HFFc6 (cell line): ENCODE results near the gene MRAS. TPM values are rescaled to one million over a fixed set of nuclear protein-coding genes. Genes with fewer than 3 reads are reported as not detected.

Experiments
- DNase-seq: peaks from one replicate; pipeline ENCODE4 v3.0.0-alpha.2; 2018
- H3K27ac Mint-ChIP-seq: 2 replicates; pipeline ENCODE4 v1.8.0; 2020; ENCODE audit warnings: mild to moderate bottlenecking, mixed read lengths
- H3K27me3 Mint-ChIP-seq: 2 replicates; pipeline ENCODE4 v1.8.0; 2021; ENCODE audit warnings: mild to moderate bottlenecking, moderate library complexity, mixed read lengths; ENCODE audit not compliant: insufficient read depth
- H3K36me3 Mint-ChIP-seq: 2 replicates; pipeline ENCODE4 v1.8.0; 2021; ENCODE audit warnings: low read depth, mixed read lengths
- H3K4me1 Mint-ChIP-seq: 2 replicates; pipeline ENCODE4 v1.8.0; 2020; ENCODE audit warnings: low read depth, mixed read lengths
- H3K4me3 Mint-ChIP-seq: 2 replicates; pipeline ENCODE4 v1.8.0; 2020; ENCODE audit warnings: mild to moderate bottlenecking, moderate library complexity, mixed read lengths
- H3K9me3 Mint-ChIP-seq: 2 replicates; pipeline ENCODE4 v1.8.0; 2020; ENCODE audit warnings: mild to moderate bottlenecking, mixed read lengths
- CTCF ChIP-seq: fragments of 200-600 bp; sonication (generic); IDR thresholded peaks from 2 replicates; pipeline ENCODE4 v1.5.0; 2021; ENCODE audit warnings: antibody characterized with exemption, mild to moderate bottlenecking
- total RNA-seq, 6 experiments: library from RNA; stranded (reverse); fragmentation: NEBNext Ultra II Directional; extraction: Animal tissue kit (Norgen Biotek cat#: 25700); gene quantifications; 2 replicates in 1 of 6; 3 replicates in 5 of 6; pipeline ENCODE4 v1.2.3, GENCODE V29; 2021

MRAS gene
- total RNA-seq, 6 experiments from 2014 or later = 62.7 to 97.4 (median 76.1) TPM

- H3K4me1 Mint-ChIP-seq = peaks cover 25% of the 10 kb centered on the region
- peak; percentile 63 for TF ChIP-seq CTCF
- DNase-seq = peak; percentile 39
- H3K27me3 Mint-ChIP-seq = peaks cover 14% of the 10 kb centered on the region
- H3K4me3 Mint-ChIP-seq = no peak overlapping the region
- H3K9me3 Mint-ChIP-seq = no peaks in the 10 kb centered on the region
- no peak overlapping the region for H3K27ac Mint-ChIP-seq
- H3K36me3 Mint-ChIP-seq = no peaks in the 10 kb centered on the region
Measured at GRCh38 chr3:138331143-138331894, 17.1 kb upstream of the MRAS start.

GRCh38 chr3:138332472-138333073, 15.8 kb upstream of the MRAS start:
- Mint-ChIP-seq H3K9me3 (no peaks in the 10 kb centered on the region), H3K4me3 (no peak overlapping the region), H3K4me1 (peaks cover 27% of the 10 kb centered on the region), H3K27me3 (peaks cover 15% of the 10 kb centered on the region), H3K27ac (no peak overlapping the region), H3K36me3 (no peaks in the 10 kb centered on the region)
- DNase-seq = peak; percentile 45
- peak; percentile 81 for TF ChIP-seq CTCF

- DNase-seq = no peak
- Mint-ChIP-seq H3K36me3 (no peaks in the 10 kb centered on the region), H3K27me3 (peaks cover 18% of the 10 kb centered on the region), H3K9me3 (no peaks in the 10 kb centered on the region), H3K4me3 (no peak overlapping the region), H3K27ac (no peak overlapping the region), H3K4me1 (peaks cover 13% of the 10 kb centered on the region)
- TF ChIP-seq CTCF = no peak
Measured at GRCh38 chr3:138334608-138335007, 13.8 kb upstream of the MRAS start.

GRCh38 chr3:138336454-138336999, 11.9 kb upstream of the MRAS start:
- no peak overlapping the region for H3K4me3 Mint-ChIP-seq
- H3K27me3 Mint-ChIP-seq = peaks cover 20% of the 10 kb centered on the region
- H3K27ac Mint-ChIP-seq = no peak overlapping the region
- H3K9me3 Mint-ChIP-seq = no peaks in the 10 kb centered on the region
- H3K36me3 Mint-ChIP-seq = no peaks in the 10 kb centered on the region
- H3K4me1 Mint-ChIP-seq = peaks cover 7% of the 10 kb centered on the region
- no peak for DNase-seq
- no peak for TF ChIP-seq CTCF

- Mint-ChIP-seq H3K27me3 (peaks cover 22% of the 10 kb centered on the region), H3K36me3 (no peaks in the 10 kb centered on the region), H3K27ac (no peak overlapping the region), H3K9me3 (no peaks in the 10 kb centered on the region), H3K4me1 (peaks cover 7% of the 10 kb centered on the region), H3K4me3 (no peak overlapping the region)
- TF ChIP-seq CTCF = no peak
- no peak for DNase-seq
Measured at GRCh38 chr3:138338244-138338643, 10.1 kb upstream of the MRAS start.
